HG02981 (cell line): ENCODE results near the gene C12orf75.
"Not testable (repeated sequence)": the region's sequence is repeated elsewhere in the genome, so short reads cannot be mapped to it uniquely, and the experiment has no call there.

Experiments
- ATAC-seq: cut with Tn5 transposase; IDR thresholded peaks from one replicate; pipeline ENCODE4 v1.9.1; 2021; ENCODE audit warnings: mild to moderate bottlenecking, moderate library complexity; ENCODE audit not compliant: unreplicated experiment

The C12orf75 gene

DNA sequence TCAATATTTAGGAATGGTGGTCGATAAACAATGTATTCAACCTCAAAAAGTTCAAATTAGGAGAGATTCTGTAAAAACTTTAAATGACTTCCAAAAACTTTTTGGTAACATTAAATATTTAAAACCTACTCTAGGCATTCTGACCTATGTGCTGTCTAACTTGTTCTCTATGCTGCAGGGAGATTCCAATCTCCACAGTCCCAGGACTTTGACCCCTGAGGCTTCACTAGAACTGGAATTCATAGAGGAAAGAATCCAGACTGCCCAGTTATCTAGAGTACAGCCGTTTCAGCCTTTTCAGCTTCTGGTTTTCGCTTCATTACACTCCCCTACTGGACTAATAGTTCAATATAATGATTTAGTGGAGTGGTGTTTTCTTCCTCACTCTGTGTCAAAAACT is 21.1 kb upstream of the C12orf75 start:
- not testable (repeated sequence) for ATAC-seq

DNA sequence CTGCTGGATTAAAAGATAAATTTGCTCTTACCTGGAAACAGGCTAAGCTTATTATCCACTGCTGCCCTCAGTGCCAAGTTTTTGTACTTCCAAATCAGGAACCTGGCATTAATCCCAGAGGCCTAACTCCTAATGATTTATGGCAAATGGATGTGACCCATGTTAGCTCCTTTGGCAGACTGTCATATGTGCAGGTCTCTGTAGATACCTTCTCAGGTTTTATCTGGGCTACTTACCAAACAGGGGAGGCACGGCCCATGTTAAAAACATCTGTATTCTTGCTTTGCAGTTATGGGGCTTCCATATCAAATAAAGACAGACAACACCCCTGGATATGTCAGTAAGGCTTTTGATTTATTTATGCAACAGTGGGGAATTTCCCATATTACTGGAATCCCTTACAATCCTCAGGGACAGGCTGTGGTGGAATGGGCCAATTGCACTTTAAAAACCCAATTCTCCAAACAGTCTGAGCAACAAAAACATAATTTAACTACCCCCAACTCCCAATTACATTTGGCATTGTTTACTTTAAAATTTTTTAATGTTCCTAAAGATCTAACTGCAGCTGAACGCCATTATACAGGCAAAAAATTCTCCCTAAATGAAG is 19.9 kb upstream of the C12orf75 start:
- ATAC-seq, result not testable (repeated sequence)

DNA sequence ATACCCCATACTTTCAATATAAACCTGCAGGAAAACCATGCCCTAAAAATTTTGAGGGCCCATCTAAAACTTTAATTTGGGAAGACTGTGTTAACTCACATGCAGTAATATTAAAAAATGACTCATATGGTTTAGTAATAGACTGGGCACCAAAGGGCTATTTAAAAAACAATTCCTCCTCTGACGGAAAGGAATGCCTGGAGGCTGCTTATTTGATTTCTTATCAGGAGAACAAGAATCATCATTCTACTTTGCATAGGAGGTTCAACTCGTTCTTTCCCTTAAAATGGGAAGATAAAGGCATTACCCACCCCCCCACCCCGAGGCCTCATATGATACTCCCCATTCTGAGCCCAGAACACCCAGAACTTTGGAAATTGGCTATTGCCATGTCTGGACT is 18.6 kb upstream of the C12orf75 start:
- not testable (repeated sequence) for ATAC-seq

DNA sequence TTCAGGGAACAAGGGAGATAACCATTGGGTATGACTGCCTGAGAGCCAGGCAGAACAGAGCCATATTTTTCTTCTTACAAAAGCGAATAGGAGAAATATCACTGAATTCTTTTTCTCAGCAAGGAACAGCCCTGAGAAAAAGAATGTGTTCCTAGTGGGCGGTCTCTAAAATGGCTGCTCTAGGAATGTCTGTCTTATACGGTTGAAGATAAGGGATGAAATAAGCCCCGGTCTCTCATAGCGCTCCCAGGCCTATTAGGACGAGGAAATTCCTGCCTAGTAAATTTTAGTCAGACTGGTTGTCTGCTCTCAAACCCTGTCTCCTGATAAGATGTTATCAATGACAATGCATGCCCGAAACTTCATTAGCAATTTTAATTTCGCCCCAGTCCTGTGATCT is 16.7 kb upstream of the C12orf75 start:
- not testable (repeated sequence) for ATAC-seq

DNA sequence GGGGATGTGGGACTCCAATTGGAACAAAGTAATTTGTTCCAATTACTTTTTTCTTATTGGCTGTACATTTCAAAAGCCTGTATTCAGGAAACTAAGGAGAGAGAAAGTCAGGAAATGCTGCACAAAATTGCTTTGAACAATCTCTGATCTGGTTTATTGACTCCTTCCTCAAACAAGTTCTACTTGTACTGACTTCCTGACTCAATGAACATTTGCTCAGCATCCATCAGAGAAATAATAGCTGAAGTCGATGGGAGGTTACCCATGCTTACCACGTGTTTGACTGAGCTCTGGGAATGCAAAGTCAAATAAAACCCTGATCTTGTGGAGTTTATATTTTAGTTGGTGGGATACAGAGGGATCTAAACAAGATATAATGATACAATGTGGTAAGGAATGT is 15.4 kb upstream of the C12orf75 start:
- ATAC-seq, result no peak

DNA sequence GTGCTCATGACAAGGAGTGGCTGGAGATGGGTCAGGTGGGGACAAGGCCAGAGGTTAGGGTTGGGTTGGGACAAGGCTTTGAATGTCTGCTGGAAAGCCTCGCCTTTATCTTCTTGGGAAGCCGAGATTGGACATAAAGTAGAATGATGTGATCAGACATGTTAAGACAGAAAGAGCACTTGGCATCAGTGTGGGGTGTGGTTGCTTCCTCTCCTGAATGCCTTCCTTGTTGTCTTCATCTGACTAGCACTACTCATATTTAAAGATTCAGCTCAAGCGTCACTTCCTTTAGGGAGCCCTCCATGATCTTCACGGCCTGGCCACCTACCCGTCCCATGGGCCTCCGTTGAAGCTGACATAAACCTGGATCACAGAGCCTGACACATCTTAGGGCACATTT is 14.8 kb upstream of the C12orf75 start:
- no peak for ATAC-seq

DNA sequence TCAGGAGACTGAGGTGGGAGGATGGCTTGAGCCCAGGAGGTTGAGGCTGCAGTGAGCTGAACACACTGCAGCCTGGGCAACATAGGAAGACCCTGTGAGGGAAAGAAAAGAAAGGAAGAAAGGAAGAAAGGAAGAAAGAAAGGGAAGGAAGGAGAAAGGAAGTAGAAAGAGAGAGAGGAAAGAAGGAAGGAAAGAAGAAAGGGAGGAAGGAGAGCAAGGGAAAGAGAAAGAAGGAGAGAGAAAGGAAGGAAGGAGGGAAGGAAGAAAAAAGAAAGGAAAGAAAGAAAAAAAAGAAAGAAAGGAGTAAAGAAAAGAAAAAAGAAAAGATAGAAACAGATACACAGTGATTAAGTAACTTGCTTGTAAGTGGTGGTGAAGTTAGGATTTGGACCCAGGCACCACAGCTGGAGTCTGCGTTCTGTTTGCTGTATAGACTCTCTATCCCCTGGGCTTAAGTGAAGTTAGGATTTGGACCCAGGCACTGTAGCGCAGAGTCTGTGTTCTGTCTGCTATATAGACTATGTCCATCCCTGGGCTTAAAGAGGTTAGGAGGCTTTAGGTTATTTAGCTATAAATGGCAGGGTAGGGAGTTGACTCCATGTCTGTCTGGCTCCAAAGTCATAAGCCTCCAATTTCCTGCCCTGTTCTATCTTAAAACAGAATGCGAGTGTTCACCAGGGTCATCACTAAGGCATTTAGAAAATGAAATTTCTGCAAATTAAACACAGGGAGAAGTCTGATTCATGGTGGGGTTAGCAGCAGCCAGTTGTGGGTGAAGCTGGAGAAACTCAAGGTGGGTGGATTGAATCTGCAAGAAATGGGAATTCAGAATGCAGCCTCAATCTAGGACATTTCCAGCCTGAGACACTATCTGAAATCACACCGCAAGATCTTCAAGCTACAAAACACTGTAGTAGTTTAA is 13.3 kb upstream of the C12orf75 start:
- no peak for ATAC-seq

DNA sequence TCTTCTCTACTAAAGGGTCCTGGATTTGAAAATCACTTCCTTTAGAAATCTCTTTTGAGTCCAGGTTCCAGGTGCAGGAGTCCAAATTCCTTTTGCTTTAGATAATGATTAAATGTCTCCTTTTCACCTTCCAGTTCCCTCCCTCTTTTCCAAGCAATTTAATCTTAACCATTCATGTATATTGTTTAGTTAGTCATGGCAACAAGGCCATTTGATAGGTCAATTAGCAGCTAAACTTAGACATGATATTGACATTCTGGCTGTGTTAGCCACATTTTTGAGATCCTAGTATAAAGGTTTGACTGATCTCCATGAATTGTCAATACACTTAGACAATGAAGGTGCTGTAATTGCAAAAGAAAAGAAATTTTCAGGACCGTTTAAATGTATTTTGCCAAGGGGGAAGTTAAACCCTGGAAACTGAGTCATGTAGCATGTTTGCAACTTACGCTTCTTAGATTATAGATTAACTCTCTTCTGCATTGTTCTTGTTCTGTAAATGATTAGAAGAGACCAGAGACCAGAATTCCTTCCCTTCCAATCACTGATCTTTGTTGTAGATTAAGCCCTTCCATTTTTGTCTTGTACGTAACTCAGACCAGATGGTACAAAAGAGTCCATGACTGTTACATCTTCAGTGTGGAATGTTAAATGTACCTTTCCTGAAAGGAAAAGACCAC is 12.4 kb upstream of the C12orf75 start:
- no peak for ATAC-seq

DNA sequence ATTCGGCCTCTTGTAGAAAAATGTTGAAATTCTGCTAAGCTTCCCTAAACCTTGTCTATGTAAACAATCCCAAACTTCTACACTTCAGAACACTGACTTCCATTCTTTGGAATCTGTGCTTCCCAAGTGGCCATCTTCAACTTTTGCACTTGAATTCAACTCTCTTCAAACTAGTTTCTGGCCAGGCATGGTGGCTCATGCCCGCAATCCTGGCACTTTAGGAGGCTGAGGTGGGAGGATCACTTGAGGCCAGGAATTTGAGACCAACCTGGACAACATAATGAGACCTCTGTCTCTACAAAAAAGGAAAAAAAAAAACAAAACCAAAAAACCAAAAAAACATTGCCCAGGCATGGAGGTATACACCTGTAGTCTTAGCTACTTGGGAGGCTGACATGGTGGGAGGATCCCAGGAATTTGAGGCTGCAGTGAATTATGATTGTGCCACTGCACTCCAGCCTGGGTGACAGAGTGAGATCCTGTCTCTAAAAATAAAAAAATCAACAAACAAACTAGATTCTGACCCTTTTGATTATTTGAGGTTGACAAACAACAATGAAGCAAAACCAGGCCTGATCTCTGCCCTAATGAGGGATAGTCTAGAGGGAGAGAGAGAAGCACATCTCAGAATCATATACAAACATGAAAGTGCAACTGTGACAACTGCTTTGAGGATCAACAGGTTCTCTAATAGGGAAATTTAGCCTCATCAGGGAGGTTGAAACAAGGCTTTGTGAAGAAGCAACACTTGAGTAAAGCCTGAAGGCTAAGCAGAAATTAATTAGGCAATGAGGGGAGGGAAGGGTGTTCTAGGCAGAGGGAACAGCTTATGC is 11.6 kb upstream of the C12orf75 start:
- no peak for ATAC-seq

DNA sequence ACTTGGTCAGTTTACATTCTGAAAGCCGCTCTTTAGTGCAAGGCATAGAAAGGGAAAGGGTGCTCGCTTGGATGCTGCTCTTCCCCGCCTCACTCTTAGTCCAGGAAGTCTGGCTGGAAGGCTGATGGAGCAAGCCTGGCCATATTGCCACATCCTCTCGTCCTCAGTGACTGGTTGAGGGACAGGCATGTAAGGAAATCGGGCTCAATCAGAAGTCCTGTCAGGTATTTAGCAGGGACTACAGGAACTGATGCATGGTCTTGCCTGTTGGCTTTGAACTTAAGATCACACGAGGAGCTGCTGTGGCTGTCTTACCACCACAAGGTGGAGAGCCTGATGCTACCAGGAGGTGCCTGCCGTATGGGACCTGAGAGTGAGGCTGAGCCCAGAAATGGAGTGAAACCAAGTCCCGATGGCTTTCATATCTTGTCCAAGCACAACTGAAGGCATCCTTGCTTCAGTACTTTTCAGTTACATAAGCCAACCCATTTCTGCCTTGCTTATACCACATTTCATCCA is 10.7 kb upstream of the C12orf75 start:
- no peak for ATAC-seq

DNA sequence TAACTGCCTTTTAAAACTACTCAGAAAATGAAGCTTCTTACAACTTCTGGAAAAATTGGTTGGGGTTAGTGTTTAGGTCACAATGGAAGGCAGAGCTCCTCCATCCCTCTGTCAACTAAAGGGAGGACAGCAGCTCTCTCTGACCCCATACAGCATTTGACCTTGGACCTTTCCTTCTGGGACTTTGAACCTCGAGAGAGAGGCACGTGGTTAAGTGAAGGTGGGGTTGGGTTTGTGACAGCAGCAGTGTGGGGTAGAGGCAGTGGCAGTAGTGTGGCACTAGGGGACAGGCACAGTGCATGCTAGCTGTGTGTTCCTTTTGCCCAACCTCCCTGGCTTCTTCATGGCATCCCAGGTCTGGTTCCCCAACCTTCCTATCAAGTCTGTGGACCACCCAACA is 9.4 kb upstream of the C12orf75 start:
- no peak for ATAC-seq

DNA sequence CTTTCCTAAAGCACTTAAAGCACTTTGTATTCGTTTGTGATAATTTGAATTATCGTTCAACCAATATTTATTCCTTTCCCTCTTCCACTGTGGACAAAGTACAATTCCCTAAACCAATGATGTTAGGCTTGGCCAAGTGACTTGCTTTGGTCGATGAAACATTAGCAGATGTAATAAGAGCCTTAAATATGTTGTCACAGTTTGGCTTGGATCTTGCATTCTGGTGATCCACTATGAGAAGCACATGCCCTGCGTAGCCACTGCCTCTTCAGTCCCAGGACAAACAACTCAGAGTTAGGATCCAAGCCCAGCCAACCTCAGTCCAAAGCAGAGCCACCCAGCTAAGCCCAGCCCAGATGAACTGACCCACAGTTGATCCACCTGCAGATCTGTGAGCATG is 8.4 kb upstream of the C12orf75 start:
- no peak for ATAC-seq

DNA sequence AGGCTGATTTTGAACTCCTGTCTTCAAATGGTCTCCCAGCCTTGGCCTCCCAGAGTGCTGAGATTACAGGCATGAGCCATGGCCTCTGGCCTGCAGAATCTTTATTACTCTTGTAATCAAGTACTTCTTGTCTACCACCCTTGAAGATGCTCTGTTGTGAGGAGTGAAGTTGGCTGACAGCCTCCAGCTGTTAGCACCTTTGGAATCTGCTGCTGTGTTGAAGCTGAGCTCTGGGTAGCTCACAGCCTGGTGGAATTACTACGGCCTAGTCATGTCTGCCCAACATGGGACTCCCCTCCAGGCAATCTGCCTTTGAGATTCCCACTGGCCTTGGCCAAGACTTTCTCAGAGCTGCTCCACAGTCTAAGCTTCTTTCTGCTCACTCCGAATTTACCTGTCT is 5.8 kb upstream of the C12orf75 start:
- ATAC-seq, result no peak

DNA sequence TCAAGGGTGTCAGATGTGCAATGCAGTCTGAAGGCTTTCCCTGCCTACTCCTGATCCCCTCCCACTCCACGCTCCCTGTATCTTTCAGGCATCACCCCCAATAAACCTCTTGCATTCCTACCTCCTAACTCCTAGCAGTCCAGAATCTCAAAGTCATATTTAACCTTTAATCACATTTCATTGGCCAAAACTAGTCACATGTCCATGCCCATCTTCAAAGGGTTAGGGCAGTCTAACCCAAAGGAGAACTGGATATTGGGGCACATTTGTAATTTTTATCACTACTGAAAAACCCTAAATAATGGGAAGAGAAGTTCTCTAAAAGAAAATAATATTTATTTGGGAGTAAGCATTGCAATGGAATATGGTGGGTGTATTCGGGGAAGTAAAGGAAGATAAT is 5.4 kb upstream of the C12orf75 start:
- no peak for ATAC-seq

DNA sequence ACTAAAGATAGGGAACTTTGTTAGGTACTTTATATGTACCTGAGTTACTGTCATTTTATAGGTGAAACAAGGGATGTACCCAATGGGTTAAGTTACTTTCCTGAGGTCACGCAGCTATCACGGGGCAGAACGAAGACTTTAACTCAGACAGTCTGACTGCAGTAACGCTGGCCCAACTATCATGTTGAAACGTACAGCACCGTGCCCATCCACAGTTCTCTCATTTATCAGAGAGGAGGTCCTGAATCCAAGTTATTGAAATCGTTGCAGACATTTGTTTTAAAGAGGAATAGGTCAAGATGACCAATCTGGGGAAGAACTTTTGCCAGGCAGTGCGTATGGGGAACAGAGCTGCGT is 587 bp upstream of the C12orf75 start:
- ATAC-seq, result peak; percentile 3

DNA sequence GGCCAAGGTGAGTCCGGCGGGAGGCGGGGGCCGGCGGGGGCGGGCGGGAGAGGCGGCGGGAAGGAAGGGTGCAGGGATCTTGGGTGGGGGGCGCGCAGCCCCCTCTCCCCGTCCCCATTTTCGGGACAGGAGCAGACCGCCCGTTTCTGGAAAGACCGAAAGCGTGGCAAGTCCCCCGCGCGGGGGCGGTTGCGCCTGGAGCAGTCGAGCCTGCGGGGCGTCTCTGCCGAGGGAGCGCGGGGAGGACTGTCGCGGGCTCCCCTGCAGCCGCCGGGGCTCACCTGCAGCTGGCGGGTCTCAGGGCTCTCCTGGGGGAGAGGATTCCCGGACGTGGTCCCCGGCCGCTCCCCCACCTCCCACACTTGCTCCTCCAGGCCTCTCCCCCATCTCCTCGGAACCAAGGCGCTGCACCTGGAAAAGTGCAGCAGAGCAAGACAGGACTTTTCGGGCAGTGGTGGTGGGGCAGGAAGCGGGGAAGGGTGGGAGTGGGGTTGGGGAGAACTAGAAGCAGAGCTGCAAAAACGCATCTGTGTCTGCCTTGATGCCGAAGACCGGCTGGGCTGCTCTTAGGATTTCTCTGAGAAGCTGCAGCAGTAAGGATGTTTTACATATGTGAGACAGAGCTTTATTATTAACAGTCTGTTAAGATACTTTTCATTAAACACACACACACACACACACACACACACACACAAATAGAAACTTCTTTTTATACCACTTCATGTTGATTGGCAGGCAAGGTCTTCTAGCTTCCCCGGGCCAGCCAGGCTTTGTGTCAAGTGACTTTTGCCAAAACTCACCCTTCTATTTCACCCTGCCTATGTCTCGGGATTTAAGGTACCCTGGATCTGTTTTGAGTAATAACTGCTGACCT is 677 bp downstream of the C12orf75 start:
- ATAC-seq, result peak; percentile 13

DNA sequence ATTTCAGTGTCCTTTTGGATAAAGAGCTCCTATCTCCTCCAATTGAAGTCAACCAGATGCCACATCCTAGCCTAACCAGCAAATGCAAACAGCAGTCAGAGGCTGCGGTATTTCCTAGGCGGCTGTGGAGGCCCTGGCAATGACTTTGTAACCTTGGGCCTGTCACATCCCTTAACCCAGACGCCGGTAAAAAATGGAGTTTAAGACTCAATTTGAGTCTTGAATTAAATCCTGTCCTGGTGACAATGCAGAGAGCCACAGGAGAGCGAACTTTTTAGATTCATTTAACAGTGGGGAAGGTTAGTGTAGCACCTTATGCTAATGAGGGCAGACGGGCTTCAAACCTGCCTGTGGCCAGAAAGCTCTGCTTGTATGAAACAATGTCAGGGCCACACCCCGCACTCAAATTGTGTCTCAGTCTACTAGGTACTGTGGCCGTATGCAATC is 1.3 kb downstream of the C12orf75 start:
- no peak for ATAC-seq

DNA sequence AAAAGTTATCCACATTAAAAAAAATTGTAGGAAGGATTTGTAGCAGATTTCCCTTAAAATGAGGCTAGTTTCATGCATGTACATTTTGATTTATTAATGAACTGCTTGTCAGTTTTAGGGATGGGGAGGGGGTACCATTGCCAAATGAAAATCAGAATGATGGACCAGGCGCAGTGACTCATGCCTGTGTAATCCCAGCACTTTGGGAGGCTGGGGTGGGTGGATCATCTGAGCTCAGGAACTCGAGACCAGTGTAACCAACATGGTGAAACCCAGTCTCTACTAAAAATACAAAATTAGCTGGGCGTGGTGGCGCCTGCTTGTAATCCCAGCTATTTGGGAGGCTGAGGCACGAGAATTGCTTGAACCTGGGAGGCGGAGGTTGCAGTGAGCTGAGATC is 1.8 kb downstream of the C12orf75 start:
- not testable (repeated sequence) for ATAC-seq

DNA sequence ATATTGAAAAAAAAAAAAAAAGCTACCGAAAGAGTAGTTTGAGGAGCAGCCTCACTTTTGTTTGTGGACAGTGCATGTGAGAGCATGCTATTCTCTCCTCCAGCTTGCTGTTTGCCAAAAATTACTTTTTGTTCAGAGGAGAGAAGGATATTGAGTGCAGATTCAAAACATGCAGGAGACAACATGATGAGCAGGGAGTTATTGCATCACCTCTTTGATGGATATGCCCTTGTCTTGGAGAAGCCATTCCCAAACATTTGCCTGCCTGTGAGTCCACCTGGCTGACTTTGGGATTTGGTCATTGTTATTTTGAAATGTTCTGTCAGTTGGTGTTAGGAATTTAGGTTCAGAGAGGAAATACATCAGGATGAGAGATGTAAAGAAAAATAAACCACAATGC is 2.4 kb downstream of the C12orf75 start:
- ATAC-seq, result no peak

DNA sequence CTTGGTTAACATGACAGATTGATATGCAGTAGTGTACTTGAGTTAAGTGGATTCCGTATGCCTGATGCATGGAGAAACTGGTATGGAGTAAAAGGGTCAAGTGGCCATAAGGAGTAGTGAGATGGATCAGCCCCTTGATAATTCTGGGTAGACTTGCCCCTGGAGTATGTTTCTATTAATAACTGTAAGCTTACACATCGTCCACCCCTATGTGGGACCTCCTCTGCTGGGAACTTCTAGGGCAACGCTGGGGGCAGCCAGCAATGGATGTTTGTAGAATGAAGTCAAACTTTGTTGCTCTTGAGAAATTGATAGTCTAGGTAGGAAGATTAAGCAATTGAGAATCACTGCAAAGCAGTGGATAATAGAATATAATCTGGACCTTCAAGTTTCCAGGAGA is 3.5 kb downstream of the C12orf75 start:
- ATAC-seq, result no peak
